Stimulated activated CD4-positive, alpha-beta T cell treated with anti-CD3 and anti-CD28 coated beads, Interleukin-12 subunit alpha, Interleukin-12 subunit beta, amount 100 ng/mL, for 4 hours (primary cell): ENCODE measurements around the gene HVCN1.
A peak's percentile ranks its signal among the peaks of the same experiment; 100 is the strongest.
"Not testable (repeated sequence)": the region's sequence is repeated elsewhere in the genome, so short reads cannot be mapped to it uniquely, and the experiment has no call there.

Experiments
- DNase-seq: peaks from one replicate; pipeline ENCODE4 v3.0.0-alpha.2; 2020

Gene HVCN1

GRCh38 chr12:110688446-110689280 lies at the start of gene HVCN1:
HVCN1 (minus strand) TSS chr12:110689115; CDS start chr12:110683245, 5,870 bp downstream.
- DNase-seq, result peak; percentile 22

- DNase-seq, result no peak
Measured at GRCh38 chr12:110737532-110737931, 48.6 kb upstream of the HVCN1 start.

GRCh38 chr12:110737016-110737415 lies 48.1 kb upstream of the HVCN1 start:
- DNase-seq, result not testable (repeated sequence)

GRCh38 chr12:110733900-110734299 lies 45.0 kb upstream of the HVCN1 start:
- no peak for DNase-seq

- DNase-seq, result no peak
Measured at GRCh38 chr12:110733089-110733715, 44.3 kb upstream of the HVCN1 start.

GRCh38 chr12:110732572-110732971 lies 43.7 kb upstream of the HVCN1 start:
- DNase-seq, result no peak

GRCh38 chr12:110731479-110731878 lies 42.6 kb upstream of the HVCN1 start:
- DNase-seq, result no peak

- DNase-seq, result no peak
Measured at GRCh38 chr12:110728628-110729027, 39.7 kb upstream of the HVCN1 start.

- DNase-seq, result no peak
Measured at GRCh38 chr12:110726708-110727369, 37.9 kb upstream of the HVCN1 start.

- no peak for DNase-seq
Measured at GRCh38 chr12:110726028-110726427, 37.1 kb upstream of the HVCN1 start.

GRCh38 chr12:110725267-110725666 lies 36.4 kb upstream of the HVCN1 start:
- no peak for DNase-seq

- DNase-seq, result not testable (repeated sequence)
Measured at GRCh38 chr12:110722892-110723291, 34.0 kb upstream of the HVCN1 start.

- DNase-seq, result no peak
Measured at GRCh38 chr12:110721570-110721969, 32.7 kb upstream of the HVCN1 start.

GRCh38 chr12:110720516-110720915 lies 31.6 kb upstream of the HVCN1 start:
- no peak for DNase-seq

- DNase-seq, result no peak
Measured at GRCh38 chr12:110718222-110718908, 29.4 kb upstream of the HVCN1 start.

- no peak for DNase-seq
Measured at GRCh38 chr12:110717037-110717436, 28.1 kb upstream of the HVCN1 start.

- no peak for DNase-seq
Measured at GRCh38 chr12:110708917-110709316, 20.0 kb upstream of the HVCN1 start.

GRCh38 chr12:110705309-110705708 lies 16.4 kb upstream of the HVCN1 start:
- no peak for DNase-seq

GRCh38 chr12:110704750-110705149 lies 15.8 kb upstream of the HVCN1 start:
- no peak for DNase-seq

- no peak for DNase-seq
Measured at GRCh38 chr12:110704231-110704630, 15.3 kb upstream of the HVCN1 start.

GRCh38 chr12:110702081-110702480 lies 13.2 kb upstream of the HVCN1 start:
- DNase-seq, result no peak

- no peak for DNase-seq
Measured at GRCh38 chr12:110699591-110700445, 10.9 kb upstream of the HVCN1 start.
